GM20000 (cell line): ENCODE data around the gene BCL7A.

Source experiments
- DNase-seq: peaks from one replicate; pipeline ENCODE4 v3.0.0; 2012; ENCODE audit warnings: low spot score
- TF ChIP-seq, protein P1 (sequence below): IDR thresholded peaks from 2 replicates; pipeline ENCODE4 v1.5.1; 2012; ENCODE audit warnings: mild to moderate bottlenecking, control low read depth; ENCODE audit errors: extremely low read depth, missing control alignments

BCL7A gene

DNA sequence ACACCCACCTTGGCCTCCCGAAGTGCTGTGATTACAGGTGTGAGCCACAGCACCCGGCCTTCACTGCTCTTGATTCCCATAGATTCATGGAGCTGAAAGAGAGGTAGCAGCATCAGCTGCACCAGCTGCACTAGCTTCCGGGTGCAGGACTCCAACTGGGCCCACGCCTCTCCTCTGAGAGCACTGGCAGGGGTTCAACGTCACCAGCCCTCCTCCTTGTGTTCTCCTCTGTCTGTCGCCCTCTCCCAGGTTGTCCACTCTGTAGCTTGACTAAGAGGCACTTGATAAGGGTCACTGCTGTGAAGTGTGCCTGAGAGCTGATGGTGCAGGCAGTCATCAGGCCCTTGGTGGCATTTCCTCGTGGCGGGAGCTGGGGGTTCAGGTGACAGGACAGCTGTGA, 85.2 kb downstream of the BCL7A start:
- no peak for DNase-seq
- TF ChIP-seq, protein P1, sequence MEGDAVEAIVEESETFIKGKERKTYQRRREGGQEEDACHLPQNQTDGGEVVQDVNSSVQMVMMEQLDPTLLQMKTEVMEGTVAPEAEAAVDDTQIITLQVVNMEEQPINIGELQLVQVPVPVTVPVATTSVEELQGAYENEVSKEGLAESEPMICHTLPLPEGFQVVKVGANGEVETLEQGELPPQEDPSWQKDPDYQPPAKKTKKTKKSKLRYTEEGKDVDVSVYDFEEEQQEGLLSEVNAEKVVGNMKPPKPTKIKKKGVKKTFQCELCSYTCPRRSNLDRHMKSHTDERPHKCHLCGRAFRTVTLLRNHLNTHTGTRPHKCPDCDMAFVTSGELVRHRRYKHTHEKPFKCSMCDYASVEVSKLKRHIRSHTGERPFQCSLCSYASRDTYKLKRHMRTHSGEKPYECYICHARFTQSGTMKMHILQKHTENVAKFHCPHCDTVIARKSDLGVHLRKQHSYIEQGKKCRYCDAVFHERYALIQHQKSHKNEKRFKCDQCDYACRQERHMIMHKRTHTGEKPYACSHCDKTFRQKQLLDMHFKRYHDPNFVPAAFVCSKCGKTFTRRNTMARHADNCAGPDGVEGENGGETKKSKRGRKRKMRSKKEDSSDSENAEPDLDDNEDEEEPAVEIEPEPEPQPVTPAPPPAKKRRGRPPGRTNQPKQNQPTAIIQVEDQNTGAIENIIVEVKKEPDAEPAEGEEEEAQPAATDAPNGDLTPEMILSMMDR, result no peak

DNA sequence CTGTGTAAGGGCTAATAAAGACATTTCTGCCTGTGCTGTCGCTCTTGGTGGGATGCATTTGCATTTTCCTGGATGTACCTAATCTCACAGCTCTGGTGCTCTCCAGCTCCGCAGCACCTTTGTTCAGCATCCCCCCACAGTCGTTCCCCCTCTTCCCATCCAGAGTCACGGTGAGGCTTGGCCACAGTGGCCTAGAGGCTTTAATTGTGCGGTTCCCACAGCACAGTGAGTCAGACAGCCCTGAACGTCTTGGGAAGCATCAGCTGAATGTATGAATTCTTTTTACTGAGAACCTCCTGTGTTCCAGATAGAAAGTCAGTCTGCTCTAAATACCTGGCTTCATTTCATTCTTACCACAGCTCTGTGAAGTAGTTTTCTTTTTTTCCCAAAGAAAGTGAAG, 85.6 kb downstream of the BCL7A start:
- TF ChIP-seq, protein P1, result no peak
- DNase-seq, result no peak

DNA sequence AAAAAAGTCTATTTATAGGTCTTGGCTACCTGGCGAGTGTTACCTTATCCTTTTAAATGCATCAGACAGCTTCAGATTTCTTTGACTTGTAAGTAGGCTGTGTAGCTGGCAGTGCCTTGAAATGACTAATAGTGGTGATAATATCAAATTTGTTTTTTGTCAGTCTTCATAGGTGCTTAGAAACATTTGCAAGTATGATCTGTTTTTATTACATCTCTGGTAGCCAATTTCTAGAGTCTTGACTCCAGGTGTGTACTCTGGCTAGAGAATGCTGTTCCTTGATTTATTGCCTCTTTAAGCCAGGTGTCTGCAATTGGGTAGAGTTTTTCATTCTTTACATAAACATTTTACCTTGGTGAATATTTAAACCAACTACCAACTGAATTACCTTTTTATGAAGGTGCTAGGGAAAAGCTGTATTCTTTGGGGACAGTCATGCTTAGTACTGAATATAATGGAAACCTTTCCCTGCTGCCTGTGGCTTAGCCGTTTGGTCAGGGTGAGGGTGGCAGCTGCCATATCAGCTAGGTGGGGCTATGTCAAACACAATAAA, 89.5 kb downstream of the BCL7A start:
- TF ChIP-seq, protein P1, result no peak
- DNase-seq, result no peak
